GM19351 (cell line): ENCODE measurements around the gene EFCAB3.
"Not testable (repeated sequence)": the region's sequence is repeated elsewhere in the genome, so short reads cannot be mapped to it uniquely, and the experiment has no call there.

ENCODE experiments used
- ATAC-seq: cut with Tn5 transposase; IDR thresholded peaks from one replicate; pipeline ENCODE4 v1.9.1; 2021; ENCODE audit warnings: mild to moderate bottlenecking, moderate library complexity; ENCODE audit not compliant: unreplicated experiment

EFCAB3 gene

DNA sequence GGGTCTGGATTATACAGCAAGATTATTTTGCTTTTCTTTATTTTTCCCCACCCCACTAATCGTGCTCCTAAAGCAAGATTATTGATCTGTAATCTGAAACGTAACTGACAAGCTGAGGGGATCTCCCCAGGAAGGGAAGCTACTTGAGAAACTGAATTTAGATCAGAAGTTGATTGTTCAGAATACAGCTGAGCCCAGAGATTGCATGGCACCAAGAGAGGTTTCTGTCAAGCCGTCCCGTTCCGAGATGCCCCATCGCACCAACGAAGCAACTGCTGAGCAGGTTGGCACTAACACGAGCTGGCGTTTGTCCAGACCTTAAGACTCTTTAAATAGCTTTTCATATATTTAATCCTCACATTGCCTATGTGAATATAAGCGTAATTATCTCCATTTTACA lies 78.1 kb downstream of the EFCAB3 start:
- not testable (repeated sequence) for ATAC-seq

DNA sequence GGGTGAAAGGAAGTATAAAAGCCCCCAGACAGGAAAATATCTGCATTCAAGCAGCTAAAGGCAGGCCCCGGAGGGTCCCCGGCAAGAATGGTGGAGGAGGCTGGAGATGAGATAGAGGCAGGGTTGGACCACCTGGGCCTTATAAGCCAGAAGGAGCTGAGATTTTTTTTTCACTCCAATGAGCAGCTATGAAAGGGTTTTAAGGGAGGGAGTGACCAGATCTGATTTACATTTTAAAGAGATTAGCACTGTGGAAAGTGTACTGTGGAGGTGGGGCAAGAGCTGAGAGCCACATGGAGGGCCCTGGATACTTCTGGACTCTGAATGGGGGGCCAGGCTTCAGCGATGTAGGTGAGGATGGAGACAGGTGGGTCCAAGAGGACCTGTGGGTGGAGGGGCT lies 84.1 kb downstream of the EFCAB3 start:
- not testable (repeated sequence) for ATAC-seq

DNA sequence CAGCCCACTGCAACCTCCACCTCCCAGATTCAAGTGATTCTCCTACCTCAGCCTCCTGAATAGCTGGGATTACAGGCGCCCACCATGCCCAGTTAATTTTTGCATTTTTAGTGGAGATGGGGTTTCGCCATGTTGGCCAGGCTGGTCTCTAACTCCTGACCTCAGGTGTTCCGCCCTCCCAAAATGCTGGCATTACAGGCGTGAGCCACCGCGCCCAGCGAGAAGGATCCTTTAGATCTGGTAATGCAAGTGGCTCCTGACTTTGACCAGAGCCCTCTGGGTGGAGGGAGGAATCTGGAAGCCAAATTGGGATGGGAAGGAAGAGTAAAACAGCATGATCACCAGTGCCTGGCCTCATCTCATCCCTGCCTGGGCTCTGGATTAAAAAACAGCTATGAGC lies 84.9 kb downstream of the EFCAB3 start:
- ATAC-seq, result not testable (repeated sequence)
